ENCODE data around the gene MMAA. TPM values are rescaled to one million over a fixed set of nuclear protein-coding genes. Genes with fewer than 3 reads are reported as not detected.
"Not testable (repeated sequence)": the region's sequence is repeated elsewhere in the genome, so short reads cannot be mapped to it uniquely, and the experiment has no call there.

The MMAA gene
- total RNA-seq, result 7.5 TPM
- long read RNA-seq, full-length matches to known transcripts, result 8 of 16 reads
- long read RNA-seq, partial matches to known transcripts, result 6 of 16 reads
- long read RNA-seq, other reads (novel, unspliced or antisense), result 2 of 16 reads

GRCh38 chr4:145618932-145619638 lies at the start of gene MMAA:
Gene MMAA, plus strand, starts transcription at chr4:145619385. Its CDS starts 19,755 bp downstream, at chr4:145639140.
- DNase-seq (ENCODE audit: low spot score), result peak; percentile 98

- DNase-seq (ENCODE audit: low spot score), result not testable (repeated sequence)
Observed at GRCh38 chr4:145574546-145574945, 44.6 kb upstream of the MMAA start.

GRCh38 chr4:145580906-145581305 lies 38.3 kb upstream of the MMAA start:
- DNase-seq (ENCODE audit: low spot score), result no peak

GRCh38 chr4:145583191-145584055 lies 35.8 kb upstream of the MMAA start:
- no peak for DNase-seq (ENCODE audit: low spot score)

GRCh38 chr4:145587088-145587754 lies 32.0 kb upstream of the MMAA start:
- no peak for DNase-seq (ENCODE audit: low spot score)

GRCh38 chr4:145589381-145589780 lies 29.8 kb upstream of the MMAA start:
- DNase-seq (ENCODE audit: low spot score), result not testable (repeated sequence)

- DNase-seq (ENCODE audit: low spot score), result no peak
Observed at GRCh38 chr4:145589916-145590702, 29.1 kb upstream of the MMAA start.

GRCh38 chr4:145602129-145602760 lies 16.9 kb upstream of the MMAA start:
- DNase-seq (ENCODE audit: low spot score), result no peak

- no peak for DNase-seq (ENCODE audit: low spot score)
Observed at GRCh38 chr4:145605941-145606340, 13.2 kb upstream of the MMAA start.

GRCh38 chr4:145609481-145610427 lies 9.4 kb upstream of the MMAA start:
- no peak for DNase-seq (ENCODE audit: low spot score)

- DNase-seq (ENCODE audit: low spot score), result no peak
Observed at GRCh38 chr4:145613566-145614232, 5.5 kb upstream of the MMAA start.

- DNase-seq (ENCODE audit: low spot score), result no peak
Observed at GRCh38 chr4:145614233-145614610, 5.0 kb upstream of the MMAA start.

GRCh38 chr4:145618210-145618931 lies 814 bp upstream of the MMAA start:
- DNase-seq (ENCODE audit: low spot score), result no peak

- no peak for DNase-seq (ENCODE audit: low spot score)
Observed at GRCh38 chr4:145619639-145619996, 433 bp downstream of the MMAA start.

- DNase-seq (ENCODE audit: low spot score), result not testable (repeated sequence)
Observed at GRCh38 chr4:145622067-145622466, 2.9 kb downstream of the MMAA start.

- no peak for DNase-seq (ENCODE audit: low spot score)
Observed at GRCh38 chr4:145623831-145624230, 4.6 kb downstream of the MMAA start.

GRCh38 chr4:145625677-145626622 lies 6.8 kb downstream of the MMAA start:
- DNase-seq (ENCODE audit: low spot score), result no peak
